ENCODE measurements around the gene CEP152.
"Not testable (repeated sequence)": the region's sequence is repeated elsewhere in the genome, so short reads cannot be mapped to it uniquely, and the experiment has no call there.

The CEP152 gene, protein sequence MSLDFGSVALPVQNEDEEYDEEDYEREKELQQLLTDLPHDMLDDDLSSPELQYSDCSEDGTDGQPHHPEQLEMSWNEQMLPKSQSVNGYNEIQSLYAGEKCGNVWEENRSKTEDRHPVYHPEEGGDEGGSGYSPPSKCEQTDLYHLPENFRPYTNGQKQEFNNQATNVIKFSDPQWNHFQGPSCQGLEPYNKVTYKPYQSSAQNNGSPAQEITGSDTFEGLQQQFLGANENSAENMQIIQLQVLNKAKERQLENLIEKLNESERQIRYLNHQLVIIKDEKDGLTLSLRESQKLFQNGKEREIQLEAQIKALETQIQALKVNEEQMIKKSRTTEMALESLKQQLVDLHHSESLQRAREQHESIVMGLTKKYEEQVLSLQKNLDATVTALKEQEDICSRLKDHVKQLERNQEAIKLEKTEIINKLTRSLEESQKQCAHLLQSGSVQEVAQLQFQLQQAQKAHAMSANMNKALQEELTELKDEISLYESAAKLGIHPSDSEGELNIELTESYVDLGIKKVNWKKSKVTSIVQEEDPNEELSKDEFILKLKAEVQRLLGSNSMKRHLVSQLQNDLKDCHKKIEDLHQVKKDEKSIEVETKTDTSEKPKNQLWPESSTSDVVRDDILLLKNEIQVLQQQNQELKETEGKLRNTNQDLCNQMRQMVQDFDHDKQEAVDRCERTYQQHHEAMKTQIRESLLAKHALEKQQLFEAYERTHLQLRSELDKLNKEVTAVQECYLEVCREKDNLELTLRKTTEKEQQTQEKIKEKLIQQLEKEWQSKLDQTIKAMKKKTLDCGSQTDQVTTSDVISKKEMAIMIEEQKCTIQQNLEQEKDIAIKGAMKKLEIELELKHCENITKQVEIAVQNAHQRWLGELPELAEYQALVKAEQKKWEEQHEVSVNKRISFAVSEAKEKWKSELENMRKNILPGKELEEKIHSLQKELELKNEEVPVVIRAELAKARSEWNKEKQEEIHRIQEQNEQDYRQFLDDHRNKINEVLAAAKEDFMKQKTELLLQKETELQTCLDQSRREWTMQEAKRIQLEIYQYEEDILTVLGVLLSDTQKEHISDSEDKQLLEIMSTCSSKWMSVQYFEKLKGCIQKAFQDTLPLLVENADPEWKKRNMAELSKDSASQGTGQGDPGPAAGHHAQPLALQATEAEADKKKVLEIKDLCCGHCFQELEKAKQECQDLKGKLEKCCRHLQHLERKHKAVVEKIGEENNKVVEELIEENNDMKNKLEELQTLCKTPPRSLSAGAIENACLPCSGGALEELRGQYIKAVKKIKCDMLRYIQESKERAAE (N-terminal part only)

DNA sequence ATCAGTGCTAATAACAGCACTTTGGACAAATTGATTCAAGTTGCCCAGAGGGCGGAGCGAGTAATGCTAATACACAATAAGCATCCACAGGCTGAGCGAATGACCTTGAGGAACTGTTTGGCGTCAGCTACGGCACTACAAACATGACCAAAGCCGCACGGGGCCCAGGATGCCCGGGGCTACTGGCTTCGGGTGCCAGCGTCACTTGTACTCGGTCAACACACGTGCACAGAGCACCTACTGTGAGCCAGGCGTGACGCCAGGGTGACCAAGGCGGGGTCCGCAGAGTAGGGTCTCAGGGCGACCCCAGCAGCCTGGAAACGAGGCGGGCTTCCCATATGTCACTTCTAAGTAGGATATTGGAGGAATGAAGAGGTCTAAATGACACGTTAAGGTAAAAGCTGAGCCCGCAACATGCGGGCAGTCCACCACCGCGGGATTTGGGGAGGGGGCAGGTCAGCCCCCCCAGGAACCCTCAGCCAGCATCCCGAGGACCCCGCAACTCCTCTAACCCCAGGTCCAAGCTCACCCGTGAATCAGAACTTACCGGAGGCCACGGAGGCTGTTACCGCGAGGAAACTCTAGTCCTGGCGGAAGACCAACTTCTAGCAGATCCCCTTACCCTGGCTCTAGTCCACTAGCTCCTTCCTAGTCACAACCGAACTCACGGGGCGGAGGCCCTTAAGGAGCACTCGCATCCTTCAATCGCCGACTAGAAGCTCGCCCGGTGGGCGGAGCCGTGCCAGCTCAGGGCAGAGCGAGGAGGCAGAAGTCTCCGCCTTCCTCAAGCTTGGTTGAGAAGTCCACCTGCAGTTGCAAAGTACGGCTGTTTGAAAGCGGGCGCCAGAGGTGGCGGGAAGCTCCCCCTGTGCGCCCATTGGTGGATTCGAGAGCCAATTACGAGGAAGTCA lies at the start of gene CEP152:
CEP152 (minus strand) TSS at position 656 of the 911 bp plus-strand sequence. CDS start 5,420 bp downstream, outside the sequence.
- peak; percentile 99 for DNase-seq

DNA sequence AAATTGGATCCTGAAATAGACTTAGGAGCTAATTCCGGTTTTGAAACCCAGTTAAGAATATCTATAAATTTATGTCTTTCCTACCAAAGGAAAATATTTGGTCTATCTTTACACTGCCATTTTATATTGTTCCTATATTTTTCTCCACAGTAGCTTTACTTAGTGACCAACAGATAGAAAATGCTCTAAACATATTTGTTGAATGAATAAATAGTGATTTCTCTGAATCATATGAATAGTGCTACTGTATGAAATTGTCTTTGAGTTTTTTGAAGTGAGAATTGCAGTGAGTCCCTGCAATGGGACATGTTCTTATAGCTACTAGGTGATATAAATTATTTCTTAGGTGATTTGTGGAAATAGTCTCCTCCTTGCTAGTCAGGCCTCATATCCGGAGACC lies 48.6 kb upstream of the CEP152 start:
- DNase-seq: no peak

GRCh38 chr15:48858401-48858800 lies 47.5 kb upstream of the CEP152 start:
- DNase-seq: no peak

DNA sequence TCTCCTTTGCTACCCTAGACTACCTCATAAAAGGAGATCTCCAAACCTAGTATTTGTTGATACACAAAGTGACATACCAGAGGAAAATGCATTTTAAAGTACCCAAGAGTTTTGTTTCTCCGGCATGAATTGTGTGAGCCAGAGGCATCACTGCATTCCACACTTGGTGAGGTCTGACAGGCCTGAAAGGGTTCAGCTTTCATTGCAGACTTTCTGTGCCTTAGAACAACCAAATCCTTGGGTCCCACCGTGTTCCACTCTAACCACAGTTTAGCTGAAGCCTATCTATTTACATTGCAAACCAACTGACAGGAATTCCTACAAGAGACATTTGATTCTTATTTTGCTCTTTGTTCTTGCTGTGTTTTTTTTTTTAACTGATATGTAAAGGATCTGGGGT lies 46.1 kb upstream of the CEP152 start:
- DNase-seq: no peak

DNA sequence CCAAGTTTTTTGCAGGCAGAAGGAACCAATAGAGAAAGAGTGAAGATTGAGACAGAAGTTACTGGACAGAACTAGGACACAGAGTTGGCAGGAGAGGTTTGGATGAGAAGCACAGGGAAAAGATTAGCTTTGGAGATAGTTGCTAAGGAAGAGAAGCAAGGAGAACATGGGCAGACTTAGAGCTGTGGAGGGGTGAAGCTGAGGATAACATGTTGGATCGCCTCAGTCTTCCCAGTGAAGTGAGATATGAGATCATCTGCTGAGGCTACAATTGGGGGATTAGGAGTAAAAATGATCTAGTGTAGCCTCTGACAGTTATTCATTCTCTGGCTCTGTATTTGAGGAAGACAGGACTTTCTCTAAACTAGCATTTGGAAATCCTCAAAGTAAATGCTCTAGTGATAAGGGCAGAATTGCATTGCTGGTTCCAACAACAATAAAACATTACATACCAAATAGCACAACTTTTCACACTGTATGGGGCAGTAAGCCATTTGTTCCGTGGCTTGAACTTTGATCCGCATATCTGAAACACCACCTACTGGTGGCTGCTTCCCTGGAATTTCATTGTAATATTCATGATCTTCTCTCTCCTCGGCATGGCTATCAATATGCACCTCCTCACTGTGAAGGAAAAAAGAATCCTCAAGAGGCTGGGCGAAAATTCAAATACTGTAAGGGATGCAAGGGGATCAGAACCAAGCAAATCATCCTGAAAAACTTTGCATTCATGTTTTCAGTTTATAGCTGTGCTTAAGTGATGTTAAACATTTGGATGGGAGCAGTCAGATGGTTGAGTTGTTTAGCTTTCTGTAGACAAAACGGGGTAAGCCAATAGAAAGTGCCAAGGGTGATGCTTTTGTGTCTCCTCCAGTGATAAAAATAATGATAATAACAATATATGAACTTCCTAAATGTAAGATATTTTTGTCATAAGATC lies 44.9 kb upstream of the CEP152 start:
- DNase-seq: no peak

DNA sequence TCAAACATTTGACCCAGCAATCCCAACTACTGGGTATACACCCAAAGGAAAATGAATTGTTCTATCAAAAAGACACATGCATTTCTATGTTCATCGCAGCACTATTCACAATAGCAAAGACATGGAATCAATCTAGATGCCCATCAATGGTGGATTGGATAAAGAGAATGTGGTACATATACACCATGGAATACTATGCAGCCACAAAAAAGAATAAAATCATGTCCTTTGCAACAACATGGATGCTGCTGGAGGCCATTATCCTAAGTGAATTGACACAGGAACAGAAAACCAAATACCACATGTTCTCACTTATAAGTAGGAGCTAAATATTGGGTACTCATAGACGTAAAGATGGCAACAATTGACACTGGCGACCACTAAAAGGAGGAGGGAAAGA lies 43.6 kb upstream of the CEP152 start:
- not testable (repeated sequence) for DNase-seq

GRCh38 chr15:48851956-48852355 lies 41.1 kb upstream of the CEP152 start:
- no peak for DNase-seq

- no peak for DNase-seq
These were observed 39.8 kb upstream of the CEP152 start for GRCh38 chr15:48850648-48851047.

- DNase-seq: no peak
These were observed 34.3 kb upstream of the CEP152 start for GRCh38 chr15:48845123-48845522.

GRCh38 chr15:48842501-48842900 lies 31.6 kb upstream of the CEP152 start:
- DNase-seq: no peak

DNA sequence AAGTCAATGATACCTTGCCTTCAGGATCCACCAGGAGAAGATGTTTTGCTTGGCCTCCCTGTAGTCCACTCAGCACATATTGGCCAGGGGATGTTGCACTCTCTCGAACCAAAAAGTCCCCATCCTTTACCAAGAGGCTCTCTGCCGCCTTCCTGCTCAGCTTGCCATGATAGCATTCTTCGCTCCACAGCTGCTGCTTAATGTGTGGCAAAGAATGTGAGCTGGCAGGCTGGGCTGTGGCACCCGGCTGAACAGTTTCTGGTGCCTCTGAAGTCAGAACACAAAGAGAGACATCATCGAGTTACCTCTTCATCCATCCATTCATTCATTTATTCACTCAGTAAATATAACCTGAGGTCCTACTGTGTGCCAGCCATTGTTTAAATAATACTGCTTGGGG lies 23.9 kb upstream of the CEP152 start:
- no peak for DNase-seq

- no peak for DNase-seq
These were observed 22.8 kb upstream of the CEP152 start for GRCh38 chr15:48833526-48834239.

DNA sequence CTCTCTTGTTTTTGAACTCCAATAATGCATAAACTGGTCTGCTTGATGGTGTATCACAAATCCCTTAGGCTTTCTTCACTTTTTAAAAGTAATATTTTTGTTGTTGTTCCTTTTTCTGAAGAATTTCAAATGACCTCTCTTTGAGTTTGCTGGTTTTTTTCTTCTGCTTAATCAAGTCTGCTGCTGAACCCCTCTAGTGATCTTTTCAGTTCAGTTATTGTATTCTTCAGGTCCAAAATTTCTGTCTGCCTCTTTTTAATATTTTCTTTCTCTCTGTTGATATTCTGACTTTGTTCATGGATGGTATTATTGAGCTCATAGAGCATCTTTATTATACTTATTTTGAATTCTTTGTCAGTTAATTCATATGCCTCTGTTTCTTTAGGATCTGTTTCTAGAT lies 21.8 kb upstream of the CEP152 start:
- no peak for DNase-seq

DNA sequence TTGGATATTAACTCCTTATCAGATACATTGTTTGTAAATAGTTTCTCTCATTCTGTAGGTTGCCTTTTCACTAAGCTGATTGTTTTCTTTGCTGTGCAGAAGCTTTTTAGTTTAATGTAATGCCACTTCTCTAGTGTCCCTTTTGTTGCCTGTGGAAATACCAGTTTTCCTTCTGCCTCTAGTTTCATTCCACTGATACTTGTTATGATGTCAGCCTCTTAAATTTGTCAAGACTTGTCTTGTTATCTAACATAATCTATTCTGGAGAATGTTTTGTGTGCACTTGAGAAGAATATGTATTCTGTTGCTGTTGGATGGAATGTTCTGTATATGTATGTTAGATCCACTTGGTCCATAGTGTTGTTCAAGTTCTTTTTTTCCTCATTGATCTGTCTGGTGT lies 18.0 kb upstream of the CEP152 start:
- DNase-seq: no peak

DNA sequence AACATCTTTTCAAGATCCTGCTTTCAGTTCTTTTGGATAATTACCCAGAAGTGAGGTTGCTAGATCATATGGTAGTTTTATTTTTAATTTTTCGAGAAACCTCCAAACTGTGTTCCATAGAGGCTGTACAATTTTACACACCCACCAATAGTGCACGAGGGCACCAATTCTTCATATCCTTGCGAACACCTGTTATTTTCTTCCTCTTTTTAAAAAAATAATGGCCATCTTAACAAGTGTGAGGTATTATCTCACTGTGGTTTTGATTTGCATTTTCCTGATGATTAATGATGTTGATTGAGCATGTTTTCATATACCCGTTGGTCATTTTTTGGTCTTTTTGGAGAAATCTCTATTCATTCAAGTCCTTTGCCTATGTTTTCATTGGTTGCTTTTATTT lies 17.6 kb upstream of the CEP152 start:
- DNase-seq: no peak

DNA sequence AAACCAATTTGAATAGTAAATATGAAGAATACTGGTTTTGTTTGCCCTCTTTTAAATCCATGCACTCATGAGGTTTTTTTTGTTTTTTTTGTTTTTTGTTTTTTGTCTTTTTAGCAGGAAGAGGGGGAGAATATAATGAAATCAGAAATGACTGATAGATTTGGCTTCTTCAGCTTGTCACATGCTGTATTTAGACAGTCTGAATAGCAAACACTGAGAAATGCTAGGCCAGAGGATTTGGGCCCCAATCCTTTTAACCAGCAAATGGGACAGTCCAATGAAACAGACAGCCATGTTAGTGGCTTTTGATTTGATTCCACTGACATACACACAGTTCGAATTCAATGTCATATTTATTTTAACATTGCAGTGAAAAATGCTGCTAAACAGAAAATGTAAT lies 14.2 kb upstream of the CEP152 start:
- no peak for DNase-seq

- DNase-seq: no peak
These were observed 12.8 kb upstream of the CEP152 start for GRCh38 chr15:48823706-48824105.

GRCh38 chr15:48823237-48823636 lies 12.4 kb upstream of the CEP152 start:
- DNase-seq: no peak

DNA sequence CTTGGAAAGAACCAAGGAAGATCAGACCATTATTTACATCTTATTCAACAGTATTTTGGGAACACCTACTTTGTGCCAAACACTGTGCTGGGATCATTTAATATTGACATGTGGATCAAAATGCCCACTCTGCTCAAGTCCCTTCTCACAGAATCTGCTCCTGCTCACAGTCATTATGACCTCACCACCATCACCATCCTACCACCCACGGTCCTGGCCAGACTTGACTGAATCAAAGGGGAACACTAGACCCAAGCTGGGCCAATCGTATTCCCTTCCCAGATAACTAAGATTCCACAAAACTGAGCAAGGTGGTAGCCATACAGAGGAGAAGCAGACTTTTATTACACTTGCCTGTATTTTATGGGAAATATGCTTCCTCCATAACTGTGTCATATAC lies 3.4 kb upstream of the CEP152 start:
- DNase-seq: no peak

GRCh38 chr15:48811325-48811958 lies 573 bp upstream of the CEP152 start:
- DNase-seq: no peak
